ENCODE measurements around the gene TMEM120B.

TMEM120B gene

GRCh38 chr12:121819212-121819949, 106.8 kb downstream of the TMEM120B start:
- DNase-seq (ENCODE audit: low read depth), result no peak

GRCh38 chr12:121820056-121820455, 107.5 kb downstream of the TMEM120B start:
- DNase-seq (ENCODE audit: low read depth), result no peak

- no peak for DNase-seq (ENCODE audit: low read depth)
Measured at GRCh38 chr12:121822393-121823100, 110.0 kb downstream of the TMEM120B start.

DNA sequence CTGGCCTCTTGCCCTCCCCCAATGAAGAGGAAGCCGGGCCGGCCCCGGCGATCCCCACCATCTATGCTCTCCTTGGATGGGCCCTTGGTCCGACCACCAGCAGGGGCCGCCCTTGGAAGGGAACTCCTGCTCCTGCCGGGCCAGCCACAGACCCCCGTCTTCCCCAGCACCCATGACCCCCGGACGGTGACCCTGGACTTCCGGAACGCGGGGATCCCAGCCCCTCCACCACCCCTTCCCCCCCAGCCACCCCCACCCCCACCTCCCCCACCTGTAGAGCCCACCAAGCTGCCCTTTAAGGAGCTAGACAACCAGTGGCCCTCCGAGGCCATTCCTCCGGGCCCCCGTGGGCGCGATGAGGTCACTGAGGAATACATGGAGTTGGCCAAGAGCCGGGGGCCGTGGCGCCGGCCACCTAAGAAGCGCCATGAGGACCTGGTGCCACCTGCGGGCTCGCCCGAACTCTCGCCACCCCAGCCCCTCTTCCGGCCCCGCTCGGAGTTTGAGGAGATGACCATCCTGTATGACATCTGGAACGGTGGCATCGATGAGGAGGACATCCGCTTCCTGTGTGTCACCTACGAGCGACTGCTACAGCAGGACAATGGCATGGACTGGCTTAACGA, 110.7 kb downstream of the TMEM120B start:
- no peak for DNase-seq (ENCODE audit: low read depth)

- no peak for DNase-seq (ENCODE audit: low read depth)
Measured at GRCh38 chr12:121823727-121824115, 111.2 kb downstream of the TMEM120B start.

- no peak for DNase-seq (ENCODE audit: low read depth)
Measured at GRCh38 chr12:121825041-121825523, 112.5 kb downstream of the TMEM120B start.

DNA sequence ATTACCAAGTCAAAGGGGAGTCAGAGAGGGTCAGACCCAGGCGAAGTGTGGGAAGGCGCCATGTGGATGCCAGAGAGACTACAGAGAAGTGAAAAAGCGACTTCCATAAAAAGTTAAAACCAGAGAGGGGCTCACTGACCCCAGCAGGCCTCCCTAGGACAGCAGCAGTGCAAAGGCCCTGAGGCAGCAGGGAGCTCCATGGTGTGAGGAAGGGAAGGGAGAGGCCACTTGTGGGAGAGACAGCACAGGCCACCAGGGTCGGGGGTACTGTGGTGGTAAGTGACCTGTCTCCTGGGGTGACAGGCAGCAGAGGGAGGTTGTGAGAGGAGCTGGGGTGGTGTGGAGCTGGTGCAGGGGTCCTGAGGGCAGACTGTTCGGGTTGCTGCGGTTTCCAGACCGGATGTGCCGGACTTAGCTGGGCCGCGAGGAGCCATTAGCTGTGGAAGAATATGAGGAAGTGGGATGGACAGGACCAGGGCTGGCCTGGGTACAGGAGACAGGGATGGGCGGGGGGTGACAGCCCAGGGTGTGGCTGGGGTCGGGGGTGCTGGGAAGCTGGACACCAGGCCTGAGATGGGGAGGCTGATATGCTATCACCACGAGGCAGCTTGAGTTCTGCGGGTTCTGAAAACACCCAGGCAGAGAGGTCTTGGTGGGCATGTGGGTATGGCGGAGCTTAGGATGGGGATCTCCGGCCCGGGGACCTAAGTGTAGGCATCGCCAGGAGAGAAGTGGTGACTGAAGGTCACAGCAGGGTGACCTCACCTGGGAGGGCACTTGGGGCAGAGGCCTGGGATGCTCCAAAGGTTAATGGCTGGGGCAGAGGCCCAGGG, 114.0 kb downstream of the TMEM120B start:
- DNase-seq (ENCODE audit: low read depth), result peak; percentile 86

- DNase-seq (ENCODE audit: low read depth), result no peak
Measured at GRCh38 chr12:121827351-121828099, 115.0 kb downstream of the TMEM120B start.

GRCh38 chr12:121828306-121828705, 115.8 kb downstream of the TMEM120B start:
- DNase-seq (ENCODE audit: low read depth), result no peak

DNA sequence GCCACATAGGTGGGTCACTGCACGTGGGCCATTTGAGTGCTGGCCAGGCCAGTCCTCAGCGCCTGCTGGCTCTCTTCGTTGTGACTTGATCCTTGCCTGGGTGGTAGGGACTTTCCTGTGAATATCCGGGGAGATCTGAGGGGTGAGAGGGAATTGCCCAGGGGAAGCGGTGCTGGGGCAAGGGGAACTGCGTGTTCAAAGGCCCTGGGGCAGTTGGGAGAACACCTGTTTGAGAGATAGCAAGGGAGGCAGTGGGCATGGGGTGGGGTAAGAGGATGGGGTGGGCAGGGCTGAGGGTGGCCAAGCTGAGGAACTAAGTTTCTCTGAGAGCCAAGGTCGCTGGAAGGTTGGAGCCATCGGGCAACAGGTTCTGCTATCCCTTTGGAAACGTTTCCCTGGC, 116.3 kb downstream of the TMEM120B start:
- DNase-seq (ENCODE audit: low read depth), result no peak

DNA sequence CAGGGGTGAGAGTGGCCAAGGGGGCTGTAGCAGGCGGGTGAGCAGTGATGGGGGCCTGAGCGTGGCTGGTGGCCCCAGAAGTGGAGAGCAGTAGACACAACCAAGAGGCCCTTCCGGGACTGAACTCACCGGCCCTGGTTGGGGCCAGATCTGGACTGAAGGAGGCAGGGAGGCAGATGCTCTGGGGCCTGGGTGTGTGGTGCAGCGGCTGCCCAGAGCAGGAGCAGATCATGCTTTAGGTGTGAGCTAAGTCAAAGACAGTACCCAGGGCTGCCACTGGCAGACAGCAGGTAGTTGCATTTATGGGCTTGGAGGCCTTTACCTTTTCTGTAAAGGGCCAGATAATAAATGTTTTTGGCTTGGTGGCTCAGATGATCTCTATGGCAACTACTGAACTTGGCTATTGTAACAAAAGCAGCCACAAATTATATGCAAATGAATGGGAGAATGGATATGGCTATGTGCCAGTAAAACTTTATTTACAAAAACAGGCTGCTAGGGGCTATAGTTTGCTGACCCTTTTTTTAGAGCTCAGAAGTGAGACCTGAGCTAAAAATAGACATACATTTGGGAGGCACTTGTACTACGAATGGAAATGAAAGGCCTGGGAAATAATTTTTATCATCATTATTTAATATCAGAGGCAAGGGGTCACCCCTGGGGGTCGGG, 116.8 kb downstream of the TMEM120B start:
- no peak for DNase-seq (ENCODE audit: low read depth)

GRCh38 chr12:121830134-121830533, 117.6 kb downstream of the TMEM120B start:
- no peak for DNase-seq (ENCODE audit: low read depth)

- DNase-seq (ENCODE audit: low read depth), result no peak
Measured at GRCh38 chr12:121830588-121831265, 118.2 kb downstream of the TMEM120B start.

Data from CMK (cell line).